IMR-90 (cell line): ENCODE results near the gene OOSP3.

Experiments used
- CEBPB ChIP-seq: IDR thresholded peaks from 2 replicates; pipeline ENCODE4 v1.6.1; 2012; ENCODE audit warnings: low read depth, low read length, improper control_type of control experiment
- CTCF ChIP-seq: conservative IDR thresholded peaks from 2 replicates; pipeline ENCODE4 v1.5.1; 2012; ENCODE audit warnings: mild to moderate bottlenecking, low read depth, low read length, improper control_type of control experiment
- MAFK ChIP-seq: IDR thresholded peaks from 2 replicates; pipeline ENCODE4 v1.6.1; 2012; ENCODE audit warnings: low read depth, low read length, improper control_type of control experiment
- MXI1 ChIP-seq: IDR thresholded peaks from 2 replicates; pipeline ENCODE4 v1.6.1; 2012; ENCODE audit warnings: low read depth, mild to moderate bottlenecking, low read length, moderate library complexity, borderline replicate concordance
- NFE2L2 ChIP-seq: fragments of 150-350 bp; IDR thresholded peaks from 2 replicates; pipeline ENCODE4 v1.6.1; 2016; ENCODE audit warnings: low read depth, mild to moderate bottlenecking, low read length
- POLR2A ChIP-seq: IDR thresholded peaks from 2 replicates; pipeline ENCODE4 v1.6.1; 2012; ENCODE audit warnings: mild to moderate bottlenecking, low read depth, low read length
- SMC3 ChIP-seq: fragments of 150-350 bp; IDR thresholded peaks from 2 replicates; pipeline ENCODE4 v1.6.1; 2016; ENCODE audit warnings: low read depth, mild to moderate bottlenecking, antibody characterized with exemption, low read length, moderate library complexity

GRCh38 chr11:59854871-59855270 is 23.7 kb upstream of the OOSP3 start:
- TF ChIP-seq POLR2A = no peak
- TF ChIP-seq CTCF = no peak
- TF ChIP-seq CEBPB = no peak
- TF ChIP-seq SMC3 = no peak
- no peak for TF ChIP-seq MAFK
- no peak for TF ChIP-seq NFE2L2
- no peak for TF ChIP-seq MXI1
